ACC112 (cell line): ENCODE measurements around the gene CSH1.
"Not testable (repeated sequence)": the region's sequence is repeated elsewhere in the genome, so short reads cannot be mapped to it uniquely, and the experiment has no call there.

ENCODE experiments used
- H2AFZ ChIP-seq: fragments of 200-600 bp; sonication (generic); one replicate; pipeline ENCODE4 v1.6.0; 2017; ENCODE audit warnings: antibody characterized with exemption, low read length; ENCODE audit not compliant: unreplicated experiment
- H3K27ac ChIP-seq: fragments of 200-600 bp; sonication (generic); 2 replicates; pipeline ENCODE4 v1.5.1; 2014; ENCODE audit warnings: low read depth, mild to moderate bottlenecking, antibody characterized with exemption, low read length, moderate library complexity
- H3K27me3 ChIP-seq: fragments of 200-600 bp; sonication (generic); 2 replicates; pipeline ENCODE4 v1.6.1; 2014; ENCODE audit warnings: mild to moderate bottlenecking, antibody characterized with exemption, low read length, moderate library complexity, mixed read lengths; ENCODE audit not compliant: insufficient read depth
- H3K36me3 ChIP-seq: fragments of 200-600 bp; sonication (generic); 2 replicates; pipeline ENCODE4 v1.6.1; 2016; ENCODE audit warnings: mild to moderate bottlenecking, antibody characterized with exemption, low read length, moderate library complexity, mixed read lengths; ENCODE audit not compliant: insufficient read depth
- H3K4me1 ChIP-seq: fragments of 200-600 bp; sonication (generic); one replicate; pipeline ENCODE4 v1.6.1; 2016; ENCODE audit warnings: low read length, mixed read lengths; ENCODE audit not compliant: insufficient read depth, unreplicated experiment, control insufficient read depth
- H3K4me3 ChIP-seq: fragments of 200-600 bp; sonication (generic); 2 replicates; pipeline ENCODE4 v1.5.1; 2014; ENCODE audit warnings: mild to moderate bottlenecking, low read depth, low read length
- H3K79me2 ChIP-seq: fragments of 200-600 bp; sonication (generic); one replicate; pipeline ENCODE4 v1.6.0; 2016; ENCODE audit warnings: low read length; ENCODE audit not compliant: control insufficient read depth, unreplicated experiment, insufficient read depth

Gene CSH1

DNA sequence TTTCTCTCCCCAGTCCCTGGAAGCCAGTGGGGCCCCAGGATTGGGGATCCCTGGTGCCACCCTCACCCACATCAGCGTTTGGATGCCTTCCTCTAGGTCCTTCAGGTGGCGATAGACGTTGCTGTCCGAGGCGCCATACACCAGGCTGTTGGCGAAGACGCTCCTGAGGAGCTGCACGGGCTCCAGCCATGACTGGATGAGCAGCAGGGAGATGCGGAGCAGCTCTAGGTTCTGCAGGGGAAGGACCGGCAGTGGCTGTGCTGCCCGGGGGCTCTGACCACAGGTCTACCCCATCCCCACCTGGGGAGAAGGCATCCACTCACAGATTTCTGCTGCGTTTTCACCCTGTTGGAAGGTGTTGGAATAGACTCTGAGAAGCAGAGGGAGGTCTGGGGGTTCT, 15.7 kb downstream of the CSH1 start:
- Histone ChIP-seq H3K4me3 (no peak overlapping the region), H3K79me2 (no peaks in the 10 kb centered on the region)

GRCh38 chr17:63878413-63878812, 18.0 kb downstream of the CSH1 start:
- not testable (repeated sequence) for H3K36me3 ChIP-seq, H3K4me3 ChIP-seq

More for the DNA sequence above, 15.7 kb downstream of the CSH1 start:
- H2AFZ ChIP-seq: no peak overlapping the region
- no peaks in the 10 kb centered on the region for H3K36me3 ChIP-seq
- H3K4me1 ChIP-seq: no peaks in the 10 kb centered on the region
- H3K27me3 ChIP-seq: peaks cover 12% of the 10 kb centered on the region; the same call in 1 of the 2 replicates
- H3K27ac ChIP-seq: no peak overlapping the region

DNA sequence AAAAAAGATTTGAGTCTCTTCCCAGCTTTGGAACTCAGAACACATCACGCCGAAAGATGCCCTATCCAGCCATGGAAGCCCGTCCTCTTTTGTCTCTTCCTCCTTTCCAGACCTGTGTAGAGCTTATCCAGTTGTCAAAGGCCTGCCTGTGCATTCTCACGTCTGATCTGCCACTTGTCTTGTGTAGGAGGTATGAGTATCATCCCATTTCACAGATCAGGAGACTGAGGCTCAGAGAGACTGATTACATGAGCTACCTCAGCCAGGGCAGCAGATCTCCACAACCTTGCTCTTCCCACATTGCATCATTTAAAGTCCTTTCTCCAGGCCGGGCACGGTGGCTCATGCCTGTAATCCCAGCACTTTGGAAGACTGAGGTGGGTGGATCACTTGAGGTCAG, 21.7 kb downstream of the CSH1 start:
- not testable (repeated sequence) for H3K4me3 ChIP-seq, H3K27me3 ChIP-seq, H3K27ac ChIP-seq, H3K79me2 ChIP-seq, H2AFZ ChIP-seq, H3K36me3 ChIP-seq, H3K4me1 ChIP-seq

More at GRCh38 chr17:63878413-63878812, 18.0 kb downstream of the CSH1 start:
- peaks cover 12% of the 10 kb centered on the region; the same call in 1 of the 2 replicates for H3K27me3 ChIP-seq
- not testable (repeated sequence) for H3K4me1 ChIP-seq, H2AFZ ChIP-seq, H3K27ac ChIP-seq, H3K79me2 ChIP-seq

DNA sequence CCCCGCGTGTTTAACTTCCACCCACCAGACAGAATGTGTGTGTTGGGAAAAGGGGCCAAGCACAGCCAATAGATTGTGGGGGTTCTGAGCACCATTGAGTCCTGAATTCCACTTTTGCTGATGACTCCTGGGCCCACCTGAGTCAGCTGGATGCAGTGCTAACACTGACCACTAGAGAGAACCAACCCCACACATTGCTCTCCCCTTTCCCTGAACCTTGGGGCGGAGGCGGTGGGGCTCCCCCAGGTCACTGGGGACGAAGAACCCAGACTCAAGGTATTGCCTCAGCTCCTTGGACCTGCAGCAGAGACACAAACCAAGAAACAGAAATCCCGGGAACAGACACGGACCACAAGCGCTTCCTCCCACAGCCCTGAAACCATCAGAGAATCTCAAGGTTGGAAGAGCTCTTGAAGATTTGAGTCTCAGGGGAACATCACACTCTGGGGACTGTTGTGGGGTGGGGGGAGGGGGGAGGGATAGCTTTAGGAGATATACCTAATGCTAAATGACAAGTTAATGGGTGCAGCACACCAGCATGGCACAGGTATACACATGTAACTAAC, 22.2 kb downstream of the CSH1 start:
- H3K4me1 ChIP-seq, H2AFZ ChIP-seq, H3K4me3 ChIP-seq, H3K36me3 ChIP-seq, H3K27ac ChIP-seq, H3K27me3 ChIP-seq, H3K79me2 ChIP-seq: not testable (repeated sequence)

DNA sequence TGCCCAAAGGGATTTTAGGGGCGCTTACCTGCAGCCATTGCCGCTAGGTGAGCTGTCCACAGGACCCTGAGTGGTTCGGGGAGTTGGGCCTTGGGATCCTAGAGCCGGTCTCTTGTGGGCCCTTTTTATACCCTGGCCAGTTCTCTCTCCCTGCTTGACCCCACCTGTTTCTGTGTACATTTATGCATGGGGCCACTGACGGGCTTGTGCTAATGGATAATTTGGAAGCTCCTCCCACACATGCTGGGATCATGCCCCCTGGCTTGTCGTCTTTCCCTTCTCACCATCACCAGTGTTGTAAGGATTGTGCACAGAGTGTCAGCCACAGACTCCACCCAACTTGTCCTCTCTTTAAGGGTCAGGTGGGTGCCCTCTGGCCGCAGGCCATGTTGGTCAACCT, 22.8 kb downstream of the CSH1 start, which contains the start of gene CSH2:
CSH2 (minus strand) TSS at position 101 of the 400 bp plus-strand sequence; CDS start at position 38, 63 bp downstream.
- not testable (repeated sequence) for H3K4me1 ChIP-seq, H3K27ac ChIP-seq, H3K36me3 ChIP-seq, H3K79me2 ChIP-seq, H2AFZ ChIP-seq, H3K27me3 ChIP-seq, H3K4me3 ChIP-seq

- H3K36me3 ChIP-seq, H3K4me3 ChIP-seq, H3K27ac ChIP-seq, H2AFZ ChIP-seq, H3K27me3 ChIP-seq, H3K79me2 ChIP-seq, H3K4me1 ChIP-seq: not testable (repeated sequence)
Observed at GRCh38 chr17:63871646-63872365, 24.6 kb downstream of the CSH1 start.

DNA sequence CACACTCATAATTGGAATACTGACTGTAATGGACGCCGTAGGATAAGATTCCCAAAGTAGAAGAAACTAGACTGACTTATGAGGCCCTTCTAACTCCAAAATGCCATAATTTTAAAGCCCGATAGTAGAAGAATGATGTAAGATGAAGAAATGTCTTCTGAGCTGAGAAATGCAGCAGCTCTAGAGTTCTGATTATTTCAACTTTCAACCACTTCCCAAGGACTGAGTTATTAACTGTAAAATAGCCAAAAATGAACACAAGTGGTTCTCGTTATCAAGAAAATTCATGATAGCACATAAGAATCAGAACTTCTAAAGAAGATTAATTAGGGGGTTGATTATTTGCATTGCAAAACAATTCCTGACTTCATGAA, 26.1 kb downstream of the CSH1 start:
- not testable (repeated sequence) for H3K79me2 ChIP-seq, H3K27me3 ChIP-seq, H2AFZ ChIP-seq, H3K4me3 ChIP-seq, H3K36me3 ChIP-seq, H3K27ac ChIP-seq, H3K4me1 ChIP-seq

DNA sequence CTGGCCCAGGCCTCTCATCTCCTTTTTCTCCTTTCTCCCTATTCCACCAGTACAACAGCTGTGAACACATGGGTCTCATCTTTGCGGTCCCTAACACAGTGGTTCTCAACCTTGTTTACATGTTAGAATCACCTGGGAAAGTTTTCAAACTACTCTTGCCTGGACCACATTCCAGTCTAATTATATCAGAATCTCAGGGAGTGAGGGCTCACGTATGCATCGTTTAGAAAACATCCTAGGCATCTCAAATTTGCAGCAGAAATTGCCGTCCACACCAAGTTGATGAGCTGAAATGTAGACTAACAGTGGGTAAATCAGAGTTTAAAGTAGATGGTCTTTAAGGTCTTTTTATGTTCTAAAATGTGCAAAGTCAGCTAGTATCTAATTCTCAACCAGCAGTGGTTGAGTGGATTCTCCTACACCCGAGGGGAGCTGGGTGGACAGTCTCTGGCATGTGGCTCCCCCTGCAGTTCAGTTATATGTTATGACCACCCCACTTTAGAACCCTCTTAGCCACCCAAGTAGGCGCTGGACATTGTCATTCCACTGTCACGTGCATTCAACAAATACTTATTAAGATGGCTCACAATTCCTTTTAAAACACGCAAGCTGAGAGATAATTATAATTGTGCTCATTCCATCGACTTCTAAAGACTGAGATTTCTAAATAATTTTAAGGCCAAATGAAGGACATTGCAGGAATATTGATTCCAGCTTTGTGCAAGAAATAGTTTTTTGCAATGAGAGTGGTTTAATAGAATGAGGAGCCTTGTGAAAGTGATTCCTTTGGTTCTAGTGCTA, 26.7 kb downstream of the CSH1 start:
- not testable (repeated sequence) for H3K27ac ChIP-seq, H3K4me1 ChIP-seq, H3K27me3 ChIP-seq, H3K79me2 ChIP-seq, H3K36me3 ChIP-seq, H3K4me3 ChIP-seq, H2AFZ ChIP-seq

GRCh38 chr17:63866625-63867024, 29.7 kb downstream of the CSH1 start:
- H3K27me3 ChIP-seq, H3K27ac ChIP-seq, H3K79me2 ChIP-seq, H3K4me1 ChIP-seq, H2AFZ ChIP-seq, H3K4me3 ChIP-seq, H3K36me3 ChIP-seq: not testable (repeated sequence)

DNA sequence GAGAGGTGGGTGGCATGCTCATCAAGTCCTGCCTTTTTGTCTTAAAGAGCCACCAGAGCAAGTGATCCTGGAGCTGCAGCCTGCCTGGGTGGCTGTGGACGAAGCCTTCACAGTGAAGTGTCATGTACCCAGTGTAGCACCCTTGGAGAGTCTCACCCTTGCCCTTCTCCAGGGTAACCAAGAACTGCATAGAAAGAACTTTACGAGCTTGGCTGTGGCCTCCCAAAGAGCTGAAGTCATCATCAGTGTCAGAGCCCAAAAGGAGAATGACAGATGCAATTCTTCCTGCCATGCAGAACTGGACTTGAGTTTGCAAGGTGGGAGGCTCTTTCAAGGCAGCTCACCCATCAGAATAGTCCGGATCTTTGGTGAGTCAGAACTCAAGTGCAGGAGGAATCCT, 37.1 kb downstream of the CSH1 start:
- Histone ChIP-seq H3K27ac (no peak overlapping the region), H3K4me3 (no peak overlapping the region), H3K79me2 (no peaks in the 10 kb centered on the region), H2AFZ (no peak overlapping the region), H3K4me1 (no peaks in the 10 kb centered on the region), H3K27me3 (peaks cover 9% of the 10 kb centered on the region; the same call in 1 of the 2 replicates), H3K36me3 (no peaks in the 10 kb centered on the region)

DNA sequence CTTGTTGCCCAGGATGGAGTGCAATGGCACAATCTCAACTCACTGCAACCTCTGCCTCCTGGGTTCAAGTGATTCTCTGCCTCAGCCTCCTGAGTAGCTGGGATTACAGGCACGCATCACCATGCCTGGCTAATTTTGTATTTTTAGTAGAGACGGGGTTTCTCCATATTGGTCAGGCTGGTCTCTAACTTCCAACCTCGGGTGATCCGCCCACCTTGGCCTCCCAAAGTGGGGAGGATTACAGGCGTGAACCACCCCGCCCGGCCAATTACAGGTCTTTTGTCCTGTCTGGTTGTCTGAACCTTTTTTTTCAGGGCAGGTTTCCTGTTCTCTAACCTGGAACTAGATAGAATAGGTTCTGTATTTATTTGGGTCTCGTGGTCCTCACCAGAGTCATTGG, 39.9 kb downstream of the CSH1 start:
- H3K27ac ChIP-seq, H3K4me3 ChIP-seq, H3K79me2 ChIP-seq, H3K27me3 ChIP-seq, H2AFZ ChIP-seq, H3K36me3 ChIP-seq, H3K4me1 ChIP-seq: not testable (repeated sequence)
